Peyer's patch (tissue), 4 donors: Measurements from ENCODE around the gene RNF44. TPM values are rescaled to one million over a fixed set of nuclear protein-coding genes. Genes with fewer than 3 reads are reported as not detected.

ENCODE experiments used
- DNase-seq, 3 donors: peaks; one replicate each; pipeline ENCODE4 v3.0.0-alpha.2; 2017 to 2019
- H3K27ac ChIP-seq, 4 donors: fragments of 200-600 bp; sonication (generic); one replicate each; pipeline ENCODE4 v1.5.1; 2016 to 2019
- H3K27me3 ChIP-seq, 2 donors: fragments of 200-600 bp; sonication (generic); one replicate each; pipeline ENCODE4 v1.5.1; 2019
- H3K36me3 ChIP-seq, 3 donors: fragments of 200-600 bp; sonication (generic); one replicate each; pipeline ENCODE4 v1.5.1; 2016 to 2019
- H3K4me1 ChIP-seq, 4 donors: fragments of 200-600 bp; sonication (generic); one replicate each; pipeline ENCODE4 v1.5.1; 2016 to 2019
- H3K4me3 ChIP-seq, 4 donors: fragments of 200-600 bp; sonication (generic); 1 replicate in 3 of 4; 2 replicates in 1 of 4; pipeline ENCODE4 v1.5.1; 2016 to 2019; ENCODE audit warnings: mild to moderate bottlenecking in 1 of 4
- H3K9me3 ChIP-seq, 4 donors: fragments of 200-600 bp; sonication (generic); one replicate each; pipeline ENCODE4 v1.5.1; 2016 to 2019; ENCODE audit warnings: mild to moderate bottlenecking in 1 of 4
- POLR2A ChIP-seq, 2 donors: fragments of 450-650 bp; IDR thresholded peaks; one replicate each; pipeline ENCODE4 v1.5.1; 2017; ENCODE audit warnings: antibody characterized with exemption in 2 of 2, mild to moderate bottlenecking in 2 of 2, moderate library complexity in 2 of 2
- total RNA-seq, 4 donors: library from RNA; depleted of rRNA; stranded (reverse); fragments of >200 nt; gene quantifications; one replicate each; pipeline ENCODE4 v1.1.0, GENCODE V29; 2016
- TF ChIP-seq, protein P1 (sequence below), 6 experiments: fragments of 450-650 bp in 4 of 6; fragments of 200-600 bp in 2 of 6; sonication (generic) in 1 of 6; IDR thresholded peaks; one replicate each; pipeline ENCODE4 v1.5.1; 2017 to 2019; ENCODE audit warnings: antibody characterized with exemption in 6 of 6, mild to moderate bottlenecking in 3 of 6, moderate library complexity in 1 of 6

The RNF44 gene
- total RNA-seq, 4 donors from 2014 or later = 46.4 to 114 (median 65.3) TPM

GRCh38 chr5:176570044-176570443 lies 32.8 kb upstream of the RNF44 start:
- Histone ChIP-seq H3K27me3 (no peaks in the 10 kb centered on the region), H3K9me3 (no peaks in the 10 kb centered on the region), H3K4me3 (no peak overlapping the region), H3K27ac (no peak overlapping the region), H3K4me1 (no peaks in the 10 kb centered on the region), H3K36me3 (peaks cover 0 to 16% (median 0%) of the 10 kb centered on the region in 3 donors)
- no peak for DNase-seq
- no peak for TF ChIP-seq POLR2A (IDR thresholded peaks at IDR 0.05)
- TF ChIP-seq, protein P1, sequence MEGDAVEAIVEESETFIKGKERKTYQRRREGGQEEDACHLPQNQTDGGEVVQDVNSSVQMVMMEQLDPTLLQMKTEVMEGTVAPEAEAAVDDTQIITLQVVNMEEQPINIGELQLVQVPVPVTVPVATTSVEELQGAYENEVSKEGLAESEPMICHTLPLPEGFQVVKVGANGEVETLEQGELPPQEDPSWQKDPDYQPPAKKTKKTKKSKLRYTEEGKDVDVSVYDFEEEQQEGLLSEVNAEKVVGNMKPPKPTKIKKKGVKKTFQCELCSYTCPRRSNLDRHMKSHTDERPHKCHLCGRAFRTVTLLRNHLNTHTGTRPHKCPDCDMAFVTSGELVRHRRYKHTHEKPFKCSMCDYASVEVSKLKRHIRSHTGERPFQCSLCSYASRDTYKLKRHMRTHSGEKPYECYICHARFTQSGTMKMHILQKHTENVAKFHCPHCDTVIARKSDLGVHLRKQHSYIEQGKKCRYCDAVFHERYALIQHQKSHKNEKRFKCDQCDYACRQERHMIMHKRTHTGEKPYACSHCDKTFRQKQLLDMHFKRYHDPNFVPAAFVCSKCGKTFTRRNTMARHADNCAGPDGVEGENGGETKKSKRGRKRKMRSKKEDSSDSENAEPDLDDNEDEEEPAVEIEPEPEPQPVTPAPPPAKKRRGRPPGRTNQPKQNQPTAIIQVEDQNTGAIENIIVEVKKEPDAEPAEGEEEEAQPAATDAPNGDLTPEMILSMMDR (IDR thresholded peaks at IDR 0.05) = no peak

- no peak for TF ChIP-seq POLR2A (IDR thresholded peaks at IDR 0.05)
- TF ChIP-seq, protein P1 (IDR thresholded peaks at IDR 0.05) = no peak
- H3K4me1 ChIP-seq = no peaks in the 10 kb centered on the region
- H3K9me3 ChIP-seq = no peaks in the 10 kb centered on the region
- H3K27me3 ChIP-seq = no peaks in the 10 kb centered on the region
- H3K36me3 ChIP-seq = peaks cover 0 to 21% (median 0%) of the 10 kb centered on the region in 3 donors
- DNase-seq = no peak
- no peak overlapping the region for H3K27ac ChIP-seq
- H3K4me3 ChIP-seq = no peak overlapping the region
Measured at GRCh38 chr5:176568657-176569056, 31.5 kb upstream of the RNF44 start.

- Histone ChIP-seq H3K9me3 (no peaks in the 10 kb centered on the region), H3K36me3 (peaks cover 0 to 21% (median 0%) of the 10 kb centered on the region in 3 donors), H3K4me1 (no peaks in the 10 kb centered on the region), H3K27me3 (no peaks in the 10 kb centered on the region), H3K27ac (no peak overlapping the region), H3K4me3 (no peak overlapping the region)
- DNase-seq = no peak
- TF ChIP-seq POLR2A (IDR thresholded peaks at IDR 0.05) = no peak
- TF ChIP-seq, protein P1 (IDR thresholded peaks at IDR 0.05) = no peak
Measured at GRCh38 chr5:176565760-176566288, 28.6 kb upstream of the RNF44 start.

DNA sequence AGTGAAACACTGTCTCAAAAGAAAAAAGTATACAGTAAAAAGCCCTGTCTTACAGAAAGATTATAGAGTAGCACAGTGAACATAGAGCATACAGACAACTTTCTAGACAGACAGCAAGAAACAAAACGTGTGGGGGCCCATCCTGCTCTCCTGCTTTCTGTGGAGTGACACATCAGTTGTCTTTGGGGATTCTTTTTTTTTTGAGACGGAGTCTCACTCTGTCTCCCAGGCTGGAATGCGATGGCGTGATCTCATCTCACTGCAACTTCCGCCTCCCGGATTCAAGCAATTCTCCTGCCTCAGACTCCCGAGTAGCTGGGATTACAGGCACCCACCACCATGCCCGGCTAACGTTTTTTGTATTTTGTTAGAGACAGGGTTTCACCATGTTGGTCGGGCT lies 26.8 kb upstream of the RNF44 start:
- no peak overlapping the region for H3K27ac ChIP-seq
- H3K4me3 ChIP-seq = no peak overlapping the region
- peaks cover 0 to 15% (median 0%) of the 10 kb centered on the region in 3 donors for H3K36me3 ChIP-seq
- H3K4me1 ChIP-seq = peaks cover 0 to 3% (median 0%) of the 10 kb centered on the region in 4 donors
- TF ChIP-seq POLR2A (IDR thresholded peaks at IDR 0.05) = no peak
- TF ChIP-seq, protein P1 (IDR thresholded peaks at IDR 0.05) = no peak
- no peaks in the 10 kb centered on the region for H3K9me3 ChIP-seq
- H3K27me3 ChIP-seq = no peaks in the 10 kb centered on the region
- DNase-seq = no peak

- no peak overlapping the region for H3K4me3 ChIP-seq
- H3K27ac ChIP-seq = no peak overlapping the region
- peaks cover 0 to 3% (median 0%) of the 10 kb centered on the region in 4 donors for H3K4me1 ChIP-seq
- TF ChIP-seq, protein P1 (IDR thresholded peaks at IDR 0.05) = no peak
- no peak for TF ChIP-seq POLR2A (IDR thresholded peaks at IDR 0.05)
- H3K27me3 ChIP-seq = no peaks in the 10 kb centered on the region
- H3K9me3 ChIP-seq = no peaks in the 10 kb centered on the region
- no peak for DNase-seq
- H3K36me3 ChIP-seq = peaks cover 0 to 5% (median 0%) of the 10 kb centered on the region in 3 donors
Measured at GRCh38 chr5:176562189-176562588, 25.0 kb upstream of the RNF44 start.
